Uterus (tissue), 2 donors: ENCODE data around the gene DPEP1.

ENCODE experiments used
- CTCF ChIP-seq, 4 experiments: fragments of 200-600 bp in 2 of 4; fragments of 450-650 bp in 2 of 4; sonication (generic) in 2 of 4; IDR thresholded peaks; one replicate each; pipeline ENCODE4 v1.5.1; 2016 to 2019; ENCODE audit warnings: antibody characterized with exemption in 4 of 4, mild to moderate bottlenecking in 2 of 4, moderate library complexity in 1 of 4
- POLR2A ChIP-seq, 2 donors: fragments of 450-650 bp; IDR thresholded peaks; one replicate each; pipeline ENCODE4 v1.6.1; 2016; ENCODE audit warnings: antibody characterized with exemption in 2 of 2, mild to moderate bottlenecking in 1 of 2, moderate library complexity in 1 of 2

GRCh38 chr16:89612415-89613166 is 851 bp upstream of the DPEP1 start:
- no peak for TF ChIP-seq POLR2A (IDR thresholded peaks at IDR 0.05)
- TF ChIP-seq CTCF (IDR thresholded peaks at IDR 0.05) = no peak
